ENCODE results near the gene SPP1.

- TF ChIP-seq CTCF (conservative IDR thresholded peaks at IDR 0.05): no peak
- no peak for TF ChIP-seq ZFX (IDR thresholded peaks at IDR 0.05)
Observed at GRCh38 chr4:87995435-87995834, 19.9 kb downstream of the SPP1 start.

All from C4-2B (cell line).